Activated CD4-positive, alpha-beta T cell treated with anti-CD3 and anti-CD28 coated beads for 48 hours (primary cell): ENCODE measurements around the gene MEGF11.

Experiments
- DNase-seq: peaks from one replicate; pipeline ENCODE4 v3.0.0-alpha.2; 2020

Gene MEGF11

DNA sequence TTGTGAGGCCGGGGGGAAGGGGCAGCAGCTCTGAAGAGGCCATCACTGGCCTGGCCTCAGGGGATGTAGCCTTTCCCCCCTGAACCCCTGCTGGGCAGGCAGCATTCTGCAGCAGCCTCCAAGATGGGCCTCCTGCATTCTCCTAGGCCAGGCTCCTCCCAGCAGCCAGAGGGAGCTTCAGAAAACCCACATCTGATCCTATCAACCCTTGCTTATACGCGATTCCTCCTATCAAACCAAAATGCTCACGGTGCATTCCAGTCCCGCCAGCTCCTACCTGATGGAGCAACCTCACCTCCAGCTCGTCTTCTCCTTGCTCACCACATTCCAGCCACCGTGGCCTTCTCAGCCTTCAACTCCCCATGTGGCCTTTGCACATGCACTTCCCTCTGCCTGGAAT is 85.7 kb downstream of the MEGF11 start:
- DNase-seq: no peak

DNA sequence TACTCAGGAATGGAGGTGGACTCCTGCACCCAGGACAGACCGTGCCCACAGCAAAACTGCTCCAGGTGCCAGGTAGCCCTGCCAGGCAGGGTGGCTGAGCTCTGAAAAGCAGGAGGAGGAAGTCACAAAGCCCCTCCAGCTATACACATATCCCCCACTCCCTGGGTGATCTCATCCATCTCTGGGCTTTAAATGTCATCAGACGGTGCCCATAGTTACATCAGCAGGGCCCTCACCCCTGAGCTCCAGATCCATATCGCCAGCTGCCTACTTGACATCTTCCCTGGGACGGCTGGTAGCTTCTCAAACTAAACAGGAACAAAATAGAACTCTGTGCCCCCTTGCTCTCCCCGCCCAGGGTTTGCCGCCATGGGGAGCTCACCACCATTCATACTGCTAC is 87.7 kb downstream of the MEGF11 start:
- no peak for DNase-seq

DNA sequence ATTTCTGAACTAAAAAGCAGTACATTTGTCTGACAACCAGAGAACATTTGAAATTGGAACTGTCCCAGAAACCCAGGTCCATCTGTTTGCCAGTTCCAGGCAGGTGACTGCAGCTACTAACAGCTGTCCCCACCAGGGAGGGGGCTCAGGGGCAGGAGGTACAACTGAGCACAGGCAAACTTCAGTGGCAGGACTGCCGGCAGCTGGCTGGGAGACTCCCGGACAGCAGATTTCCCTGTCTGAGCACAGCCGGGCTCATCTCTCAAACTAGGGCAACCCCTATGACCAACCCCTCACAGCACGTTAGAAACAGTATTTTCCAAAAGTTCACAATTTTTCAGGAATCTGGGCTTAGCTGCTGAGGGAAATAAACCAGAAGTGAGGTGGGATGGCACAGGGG is 88.8 kb downstream of the MEGF11 start:
- no peak for DNase-seq

DNA sequence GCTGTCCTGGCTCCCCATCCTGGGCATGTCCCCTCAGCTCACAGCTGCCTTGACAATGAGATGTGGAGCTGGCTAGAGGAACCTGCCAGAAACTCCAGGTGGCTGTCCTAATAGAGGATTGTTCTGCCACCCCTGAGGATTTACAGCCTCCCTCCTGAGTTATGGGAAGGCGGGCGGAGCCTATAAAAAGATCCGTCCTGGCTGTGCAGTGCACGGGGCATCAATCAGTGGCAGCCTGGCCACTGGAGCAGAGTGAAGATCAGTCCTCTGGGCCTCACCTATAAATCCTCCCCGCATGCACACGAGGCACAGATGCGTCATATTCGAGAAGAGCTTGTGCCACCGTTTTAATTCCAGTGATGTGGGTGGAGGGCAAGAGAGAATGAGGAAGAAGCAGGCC is 90.0 kb downstream of the MEGF11 start:
- DNase-seq: no peak

DNA sequence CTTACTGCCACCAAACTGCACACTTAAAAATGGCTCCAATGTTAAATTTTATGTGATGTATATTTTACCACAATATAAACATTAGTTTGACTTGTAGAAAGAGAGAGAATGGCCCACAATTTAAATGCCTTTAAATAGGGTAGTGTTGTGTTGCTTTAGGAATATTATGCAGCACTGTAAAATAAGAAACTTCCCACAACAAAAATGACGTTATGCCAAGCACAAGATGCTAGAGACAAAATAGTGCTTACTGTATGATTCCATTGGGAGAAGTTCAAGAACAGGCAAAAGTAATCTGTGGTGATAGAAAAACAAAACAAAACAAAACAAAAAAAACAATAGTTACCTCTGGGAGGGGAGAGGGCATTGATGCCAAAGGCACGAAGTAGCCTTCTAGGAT is 91.3 kb downstream of the MEGF11 start:
- DNase-seq: no peak

DNA sequence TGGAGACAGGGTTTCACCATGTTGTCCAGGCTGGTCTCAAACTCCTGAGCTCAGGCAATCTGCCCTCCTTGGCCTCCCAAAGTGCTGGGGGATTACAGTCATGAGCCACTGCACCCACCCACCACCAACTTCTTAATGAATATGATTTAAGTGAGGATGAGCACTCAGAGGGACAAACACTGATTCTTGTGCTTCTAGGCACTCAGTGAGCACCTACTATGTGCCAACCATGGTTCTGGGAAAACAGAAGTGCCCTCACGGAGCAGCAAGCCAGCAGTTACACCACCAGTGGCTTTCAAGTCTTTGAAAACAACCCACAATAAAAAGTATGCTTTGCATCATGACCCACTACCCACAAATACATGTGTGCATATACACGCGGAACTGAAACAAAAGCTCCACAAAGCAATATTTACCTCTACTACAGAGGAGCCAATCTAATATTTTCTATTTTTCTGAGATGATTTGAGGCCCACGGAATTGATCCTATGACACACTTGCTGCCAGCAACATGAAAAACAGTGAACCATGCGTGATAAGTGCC is 91.9 kb downstream of the MEGF11 start:
- no peak for DNase-seq

DNA sequence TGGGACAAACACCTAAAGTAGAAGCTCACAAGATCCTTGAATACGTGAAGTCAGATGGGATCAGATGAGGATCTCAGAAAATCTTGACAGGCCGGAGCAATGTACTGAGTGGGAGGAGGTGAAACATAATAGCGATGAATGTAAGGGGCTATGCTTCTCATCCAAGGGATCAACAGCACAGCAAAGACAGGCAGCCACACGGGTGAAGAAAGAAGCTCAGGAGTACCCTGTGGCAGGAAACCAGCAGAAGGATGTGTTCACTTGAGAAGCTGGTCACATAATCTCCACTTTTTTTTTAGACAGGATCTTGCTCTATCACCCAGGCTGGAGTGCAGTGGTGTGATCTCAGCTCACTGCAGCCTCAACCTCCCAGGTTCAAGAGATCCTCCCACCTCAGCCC is 92.4 kb downstream of the MEGF11 start:
- DNase-seq: no peak

DNA sequence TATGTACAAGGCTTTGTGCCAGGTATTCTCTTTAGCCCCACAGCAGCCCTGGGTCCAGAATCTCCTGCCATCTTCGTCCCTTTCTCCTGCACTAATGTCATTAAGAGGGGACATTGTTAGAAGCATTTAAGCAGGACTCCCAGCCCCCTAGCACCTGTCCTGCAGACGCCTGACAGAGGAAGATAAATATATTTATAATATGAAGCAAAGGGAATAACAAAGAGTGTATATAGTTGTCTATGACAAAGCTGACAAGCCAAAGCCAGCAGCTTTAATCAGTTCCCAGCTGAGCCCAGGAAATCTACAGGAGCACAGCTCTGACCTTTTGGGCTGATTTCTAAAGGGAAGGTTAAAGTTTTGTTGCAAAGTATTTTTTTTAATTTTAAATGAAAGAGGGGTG is 96.0 kb downstream of the MEGF11 start:
- DNase-seq: no peak

DNA sequence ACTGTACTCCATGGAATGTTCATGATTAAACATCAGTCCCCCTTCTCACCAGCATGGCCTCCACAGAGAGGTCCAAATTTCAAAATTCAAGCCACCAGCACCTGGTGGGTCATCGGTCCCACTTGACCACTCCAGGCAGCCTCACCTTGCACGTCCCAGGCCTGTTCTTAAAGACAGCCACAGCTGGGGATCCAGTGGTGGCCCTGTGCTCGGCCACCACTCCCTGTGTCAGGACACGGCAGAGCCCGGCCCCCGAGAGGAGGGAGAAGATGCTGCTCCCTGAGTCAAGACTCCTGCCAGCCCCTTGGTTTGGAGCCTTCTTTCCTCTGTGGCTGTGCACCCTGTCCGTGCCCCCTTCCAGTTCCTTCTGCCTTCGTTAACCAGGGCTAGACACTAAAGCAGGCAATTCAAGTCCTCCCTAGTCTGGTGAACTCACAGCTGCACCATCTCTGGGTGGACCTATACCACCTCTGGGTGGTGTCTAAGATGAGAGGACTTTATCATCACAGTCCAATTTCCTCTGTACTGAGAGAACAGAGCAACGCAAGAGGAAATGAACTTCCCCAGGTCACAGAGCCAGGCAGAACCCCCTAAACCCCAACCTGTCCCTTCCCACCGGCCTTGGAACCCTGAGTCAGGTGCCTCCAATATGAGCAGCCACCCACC is 97.1 kb downstream of the MEGF11 start:
- DNase-seq: no peak

DNA sequence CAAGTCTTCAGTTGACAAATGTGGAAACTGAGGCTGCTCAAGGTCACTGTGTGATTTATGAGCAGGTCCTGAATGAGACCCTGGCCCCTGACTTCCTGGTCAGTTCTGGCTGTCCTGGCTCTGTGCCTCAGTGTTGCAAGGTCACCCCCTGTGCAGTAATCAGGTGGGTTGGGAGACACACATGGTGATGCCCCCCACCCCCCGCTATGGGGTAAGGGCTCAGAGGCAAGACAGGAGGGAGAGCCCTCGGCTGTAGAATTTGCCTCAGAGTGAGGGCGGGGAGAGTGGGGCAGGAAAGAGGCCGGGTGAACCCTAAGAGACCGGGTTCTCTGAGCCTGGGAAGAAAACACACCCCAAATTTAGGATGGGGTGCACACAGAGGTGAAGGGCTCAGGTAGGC is 98.5 kb downstream of the MEGF11 start:
- DNase-seq: no peak

DNA sequence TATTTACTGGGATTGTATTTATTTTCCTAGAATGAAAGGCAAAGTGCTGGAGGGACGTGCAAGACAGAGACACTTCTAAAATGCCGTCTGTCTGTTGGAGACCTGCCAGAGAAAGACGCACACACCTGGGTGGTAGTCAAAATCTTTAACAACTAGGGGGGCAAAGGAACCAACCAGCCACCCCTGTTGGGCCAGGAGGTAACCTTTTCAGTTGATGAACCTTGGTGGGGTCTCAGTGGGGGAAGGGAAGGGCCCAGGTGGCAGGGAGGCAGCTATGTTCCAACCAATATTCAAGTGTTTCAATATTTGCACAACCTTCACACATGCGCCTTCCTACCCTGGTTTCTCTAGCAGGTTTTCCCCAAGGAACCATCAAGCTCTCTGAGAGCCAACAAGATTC is 99.0 kb downstream of the MEGF11 start:
- DNase-seq: no peak

DNA sequence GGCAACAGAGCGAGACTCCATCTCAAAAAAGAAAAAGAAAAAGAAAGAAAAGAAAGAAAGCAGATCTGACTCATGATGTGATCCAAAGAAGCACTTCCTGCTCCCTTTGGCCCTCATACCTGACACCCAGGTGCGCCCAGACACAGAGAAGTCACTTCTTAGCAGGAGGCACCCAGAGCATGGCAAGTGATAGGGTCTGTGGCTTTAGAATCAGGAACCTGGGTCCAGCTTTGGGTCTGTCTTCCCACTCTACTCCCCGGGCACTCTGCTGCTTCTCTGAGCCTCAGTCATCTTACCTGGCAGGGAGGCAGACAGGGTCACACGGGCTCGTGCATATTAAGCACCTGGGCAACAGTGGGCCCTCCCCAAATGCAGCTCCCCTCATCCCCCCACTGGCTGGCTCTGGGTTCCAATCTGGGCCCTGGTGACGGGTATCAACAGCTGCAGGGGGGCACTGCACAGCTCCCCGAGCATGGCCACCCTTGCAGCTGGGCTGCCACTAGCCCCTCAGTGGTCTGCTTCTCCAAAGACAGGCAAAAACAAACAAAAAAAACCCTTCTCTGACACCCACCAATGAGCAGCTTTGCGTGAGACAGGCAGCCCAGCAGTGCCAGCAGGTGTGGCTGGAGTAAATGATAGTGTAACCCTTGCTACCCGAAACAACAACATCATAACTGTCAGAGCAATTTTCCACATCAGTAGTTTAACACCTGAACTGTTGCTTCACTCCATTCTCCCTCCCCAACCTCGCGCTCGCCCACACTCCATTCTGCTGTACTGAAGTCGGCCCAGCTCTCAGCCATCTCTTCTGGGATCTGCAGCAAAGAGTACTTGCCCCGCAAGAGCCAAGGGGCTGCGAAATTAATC is 99.8 kb downstream of the MEGF11 start:
- no peak for DNase-seq

DNA sequence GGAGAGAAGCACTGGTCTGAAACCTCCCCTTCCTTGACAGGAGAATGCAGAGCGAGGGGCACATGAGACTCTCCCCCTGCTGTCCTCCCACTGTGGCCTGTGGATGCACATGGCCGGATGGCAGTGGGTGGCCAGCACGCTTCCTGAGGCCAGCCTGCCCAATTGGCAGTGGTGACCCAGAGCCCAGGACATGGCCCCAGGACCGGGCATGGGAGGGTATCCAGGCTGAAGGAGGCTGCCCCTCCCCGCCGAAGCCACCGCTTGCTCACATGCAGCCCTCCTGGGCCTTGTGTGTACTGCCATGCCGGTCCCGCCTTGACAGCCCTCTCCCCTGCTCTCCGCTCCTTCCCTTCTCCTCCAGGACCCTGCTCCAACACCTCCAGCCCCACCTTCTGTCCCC is 100.9 kb downstream of the MEGF11 start:
- no peak for DNase-seq

DNA sequence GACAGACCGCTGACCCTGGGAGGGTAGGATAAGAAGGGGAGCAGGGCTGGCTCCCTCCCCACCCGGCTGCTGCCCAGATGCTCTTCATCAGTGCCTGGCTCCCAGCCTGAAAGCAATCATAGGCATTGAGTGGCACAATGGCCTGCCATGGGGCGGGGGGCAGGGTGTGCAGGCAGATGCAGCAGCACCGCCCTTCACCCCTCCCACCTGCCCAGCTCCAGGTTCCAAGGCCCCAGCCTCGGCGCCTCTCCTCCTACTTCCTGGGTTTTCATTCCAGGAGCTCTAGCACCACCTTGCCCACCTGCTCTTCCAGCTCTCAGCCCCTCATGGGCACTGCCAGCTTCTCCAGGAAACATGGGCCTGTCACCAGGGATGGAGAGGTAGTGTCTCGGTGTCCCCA is 101.7 kb downstream of the MEGF11 start:
- no peak for DNase-seq

DNA sequence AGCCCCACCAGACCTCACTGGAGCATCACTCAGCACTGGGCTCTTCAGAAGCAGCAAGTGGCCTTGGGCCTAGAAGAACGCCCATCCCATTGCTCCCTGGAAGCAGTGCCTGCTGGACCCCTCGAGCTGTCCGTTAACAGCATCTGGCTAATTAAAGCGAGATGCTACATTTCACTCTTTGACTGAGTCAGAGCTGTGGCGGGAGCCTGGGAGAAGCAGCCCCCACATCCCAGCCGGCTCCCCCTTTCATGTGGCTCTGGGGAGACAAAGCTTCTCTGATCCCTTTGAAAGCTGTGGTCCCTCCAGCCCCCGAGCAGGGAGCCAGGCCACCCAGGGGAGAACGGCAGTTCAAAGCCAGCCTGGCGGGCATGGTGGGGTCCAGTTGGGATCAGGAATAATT is 103.7 kb downstream of the MEGF11 start:
- DNase-seq: no peak

DNA sequence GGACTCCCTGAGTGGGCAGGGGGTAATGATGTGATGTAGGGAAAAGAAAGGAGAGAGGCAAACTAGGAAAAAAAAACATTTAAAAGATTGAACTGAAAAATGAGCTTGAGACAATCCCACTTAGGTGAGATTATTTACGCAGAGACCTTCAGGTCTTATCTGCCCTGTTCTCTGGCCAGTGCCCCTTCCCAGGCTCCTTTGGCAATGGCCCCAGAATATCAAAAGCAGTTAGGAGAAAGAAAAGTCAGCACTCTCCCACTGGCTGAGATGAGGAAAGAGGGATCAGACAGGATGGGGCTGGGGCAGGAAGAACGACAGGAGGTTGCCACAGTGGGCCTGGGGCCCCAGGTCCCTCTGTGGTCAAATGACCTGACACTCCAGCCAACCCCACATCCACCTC is 105.4 kb downstream of the MEGF11 start:
- DNase-seq: no peak

DNA sequence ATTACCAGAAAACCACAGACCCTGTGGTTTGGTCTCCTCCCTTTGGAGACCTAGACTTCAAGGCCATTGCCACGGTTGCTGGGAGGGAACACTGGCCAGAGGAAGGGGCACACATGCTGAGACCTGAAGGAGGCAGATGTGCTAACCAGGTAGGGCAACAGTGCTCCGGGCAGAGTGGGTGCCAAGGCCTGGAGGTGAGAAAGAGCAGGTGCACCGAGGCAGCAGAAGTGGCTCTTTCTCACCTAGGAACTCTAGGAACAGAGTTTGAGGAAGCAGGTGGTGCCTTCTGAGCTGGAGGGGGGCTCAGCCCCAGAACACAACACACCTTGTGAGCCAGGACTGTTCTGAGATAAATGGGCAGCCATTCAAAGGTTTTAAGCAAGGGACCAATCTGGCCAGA is 106.1 kb downstream of the MEGF11 start:
- no peak for DNase-seq

DNA sequence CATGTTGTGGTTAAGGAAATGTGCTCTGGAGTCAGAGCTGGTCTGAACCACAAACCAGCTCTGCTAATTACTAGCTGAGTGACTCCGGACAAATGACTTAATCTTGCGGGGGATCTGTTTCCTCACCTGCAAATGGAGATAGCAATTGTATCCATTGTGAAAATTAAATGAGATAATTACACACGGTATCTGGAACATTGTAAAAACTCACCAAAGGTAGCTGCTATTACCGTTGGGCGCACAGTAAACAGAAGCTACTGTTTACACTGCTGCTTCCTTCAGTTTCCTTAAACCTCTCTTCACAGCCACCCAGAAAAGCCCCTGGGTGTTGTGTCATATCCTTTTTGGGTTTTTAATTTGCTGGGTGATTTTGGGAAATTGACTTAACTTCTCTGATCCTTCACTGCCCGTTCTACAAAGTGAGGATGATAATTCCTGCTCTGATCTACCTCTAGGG is 107.8 kb downstream of the MEGF11 start:
- DNase-seq: no peak

DNA sequence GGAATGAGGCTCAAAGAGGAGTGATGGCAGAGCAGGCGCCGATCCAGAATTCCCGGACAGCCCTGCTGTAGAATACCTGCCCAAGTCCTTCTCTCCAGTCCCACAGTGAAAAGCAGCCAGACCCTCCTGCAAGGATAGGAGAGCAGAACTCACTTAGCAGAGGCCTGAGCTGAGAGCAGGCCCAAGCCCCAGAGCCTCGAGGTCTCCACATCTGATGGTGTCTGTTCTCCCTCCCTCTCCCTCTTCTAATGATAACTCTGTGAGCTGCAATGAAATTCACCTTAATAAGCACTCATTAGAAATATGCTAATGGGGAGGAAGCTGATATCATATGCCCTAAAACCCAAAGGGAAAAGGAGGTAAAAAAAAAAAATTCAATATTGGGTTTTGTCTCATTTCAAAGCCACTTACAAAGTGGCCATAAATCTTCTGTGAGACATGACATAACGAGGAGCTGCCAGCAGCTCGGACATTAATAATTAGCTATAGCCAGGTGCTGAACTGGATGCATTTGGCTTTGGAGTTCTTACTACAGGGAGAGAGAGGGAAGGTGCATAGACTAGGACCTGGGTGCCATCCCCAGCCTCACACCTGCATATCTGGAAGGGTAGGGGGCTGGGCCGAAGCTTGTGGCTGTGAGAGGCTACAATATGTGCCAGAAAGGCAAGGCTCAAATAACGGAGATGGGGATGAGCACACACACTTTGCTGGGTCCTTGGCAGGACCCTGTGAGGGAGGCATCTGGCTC is 108.4 kb downstream of the MEGF11 start:
- DNase-seq: no peak

DNA sequence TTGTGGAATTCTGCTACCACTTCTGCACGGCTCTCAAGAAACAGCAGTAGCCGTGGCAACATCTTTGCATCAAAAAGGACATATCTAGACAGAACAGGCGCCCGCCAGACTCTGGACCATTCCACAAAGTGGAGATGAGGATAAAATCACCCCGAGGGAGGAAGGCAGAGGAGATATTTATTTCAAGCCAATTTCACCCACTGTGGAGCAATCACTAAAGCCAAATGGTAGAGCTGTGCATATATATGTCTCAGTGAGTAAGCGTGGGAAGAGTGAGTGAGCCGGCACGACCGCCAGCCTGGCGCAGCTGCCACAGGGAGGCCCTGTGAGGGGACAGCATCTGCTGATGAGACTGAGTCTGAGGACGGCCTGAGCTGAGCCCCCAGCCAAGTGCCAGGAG is 111.3 kb downstream of the MEGF11 start:
- DNase-seq: no peak

DNA sequence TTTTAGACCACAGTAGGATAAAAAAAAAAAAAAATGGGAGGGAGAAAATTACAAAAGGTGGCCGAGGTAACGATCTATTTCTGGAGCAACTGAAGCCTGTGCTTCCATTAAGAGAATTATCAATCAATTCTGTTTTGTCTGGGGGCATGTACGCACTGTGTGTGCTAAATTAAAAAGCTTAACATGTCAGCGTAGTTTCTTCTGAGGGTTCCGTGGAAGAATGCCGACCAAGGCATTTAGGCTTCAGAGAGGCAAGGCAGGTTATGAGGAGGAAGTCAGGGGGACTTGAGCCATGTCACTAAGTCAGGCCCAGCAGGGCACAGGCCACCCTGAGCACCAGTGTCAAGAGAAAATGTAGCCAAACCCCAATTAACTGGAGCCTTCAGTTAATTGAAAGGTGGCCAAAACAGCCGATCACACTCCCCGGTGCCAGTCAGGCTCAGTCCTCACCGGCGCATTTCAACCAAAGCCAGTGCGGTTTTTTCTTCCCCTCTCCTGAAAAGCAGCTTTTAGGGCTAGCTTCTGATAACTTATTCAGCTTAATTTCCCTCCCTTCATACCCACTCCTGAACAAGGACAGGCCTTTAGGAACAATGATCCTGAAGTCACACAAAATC is 113.9 kb downstream of the MEGF11 start:
- DNase-seq: no peak

DNA sequence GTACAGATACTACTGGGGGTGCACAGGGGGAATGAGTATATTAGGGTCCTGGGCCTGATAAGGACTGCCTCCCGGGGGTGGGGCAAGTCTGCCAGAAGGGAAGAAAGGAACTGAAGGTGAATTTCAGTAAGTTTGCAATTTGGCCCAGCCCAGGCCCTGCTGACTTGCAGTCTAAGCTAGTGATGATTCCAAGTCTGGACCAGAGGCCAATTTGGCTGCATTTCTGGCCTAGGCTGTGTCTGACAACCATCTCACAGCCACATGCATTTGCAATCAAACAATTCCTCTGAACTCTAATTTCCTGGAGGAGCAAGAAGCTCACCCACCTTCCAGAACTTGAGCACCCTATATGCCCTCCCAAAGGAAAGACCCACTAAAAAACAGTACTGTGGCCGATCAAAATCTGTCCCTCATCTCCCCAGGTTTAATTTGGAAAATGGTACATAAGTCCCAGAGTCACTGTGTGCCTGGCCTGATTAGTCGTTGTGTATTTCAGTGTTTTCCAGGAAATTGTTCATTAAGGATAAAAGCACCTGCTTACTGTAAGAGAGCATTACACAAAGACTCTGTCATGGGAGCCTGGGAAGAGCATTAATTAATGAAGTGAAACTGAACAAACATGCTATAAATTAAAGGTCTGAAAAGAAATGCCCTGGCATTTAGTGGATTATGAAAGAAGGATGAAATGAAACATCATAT is 114.5 kb downstream of the MEGF11 start:
- DNase-seq: no peak
